OCI-LY1 (cell line): ENCODE results near the gene SORBS1.

Source experiments
- H2AFZ ChIP-seq: fragments of 200-600 bp; sonication (generic), shearing (Covaris generic); 2 replicates; pipeline ENCODE4 v1.6.0; 2014; ENCODE audit warnings: antibody characterized with exemption, mild to moderate bottlenecking, low read length
- H3F3A ChIP-seq: fragments of 200-600 bp; sonication (generic), shearing (Covaris generic); 2 replicates; pipeline ENCODE4 v1.6.0; 2014; ENCODE audit warnings: mild to moderate bottlenecking, antibody characterized with exemption, low read length, moderate library complexity; ENCODE audit not compliant: insufficient read depth
- H3K27ac ChIP-seq: fragments of 200-600 bp; sonication (generic); 2 replicates; pipeline ENCODE4 v1.5.1; 2014; ENCODE audit warnings: low read length, mixed run types, mild to moderate bottlenecking, low read depth; ENCODE audit not compliant: poor library complexity, severe bottlenecking
- H3K27me3 ChIP-seq: fragments of 200-600 bp; sonication (generic); 2 replicates; pipeline ENCODE4 v1.6.0; 2014; ENCODE audit warnings: antibody characterized with exemption, mild to moderate bottlenecking, low read length, moderate library complexity; ENCODE audit not compliant: insufficient read depth
- H3K36me3 ChIP-seq: fragments of 200-600 bp; sonication (generic); 2 replicates; pipeline ENCODE4 v1.6.1; 2014; ENCODE audit warnings: mild to moderate bottlenecking, antibody characterized with exemption, low read length, moderate library complexity, mixed read lengths; ENCODE audit not compliant: insufficient read depth
- H3K4me1 ChIP-seq: fragments of 200-600 bp; sonication (generic); 2 replicates; pipeline ENCODE4 v1.5.1; 2014; ENCODE audit warnings: mild to moderate bottlenecking, low read length, moderate library complexity; ENCODE audit not compliant: insufficient read depth, severe bottlenecking
- H3K4me2 ChIP-seq: fragments of 200-600 bp; sonication (generic), shearing (Covaris generic); 2 replicates; pipeline ENCODE4 v1.6.1; 2014; ENCODE audit warnings: low read length
- H3K4me3 ChIP-seq: fragments of 200-600 bp; sonication (generic); 2 replicates; pipeline ENCODE4 v1.5.1; 2014; ENCODE audit warnings: low read length, low read depth, mild to moderate bottlenecking, mixed read lengths; ENCODE audit not compliant: poor library complexity, severe bottlenecking
- H3K79me2 ChIP-seq: fragments of 200-600 bp; shearing (Covaris generic); 2 replicates; pipeline ENCODE4 v1.6.1; 2016; ENCODE audit warnings: mixed run types, low read length, mixed read lengths; ENCODE audit not compliant: insufficient read depth
- H3K9ac ChIP-seq: fragments of 200-600 bp; sonication (generic), shearing (Covaris generic); 2 replicates; pipeline ENCODE4 v1.6.1; 2014; ENCODE audit warnings: mild to moderate bottlenecking, low read length, mixed read lengths
- H3K9me2 ChIP-seq: fragments of 200-600 bp; sonication (generic), shearing (Covaris generic); 2 replicates; pipeline ENCODE4 v1.6.1; 2014; ENCODE audit warnings: low read depth, mild to moderate bottlenecking, low read length, mixed read lengths
- H3K9me3 ChIP-seq: fragments of 200-600 bp; shearing (Covaris generic); 2 replicates; pipeline ENCODE4 v1.6.1; 2014; ENCODE audit warnings: low read length, mixed read lengths
- H4K20me1 ChIP-seq: fragments of 200-600 bp; sonication (generic), shearing (Covaris generic); 2 replicates; pipeline ENCODE4 v1.6.0; 2016; ENCODE audit warnings: mild to moderate bottlenecking, low read length; ENCODE audit not compliant: insufficient read depth
- CTCF ChIP-seq: fragments of 200-600 bp; sonication (generic), shearing (Covaris generic); IDR thresholded peaks from 2 replicates; pipeline ENCODE4 v1.5.1; 2017; ENCODE audit warnings: mild to moderate bottlenecking, antibody characterized with exemption, low read length, moderate library complexity, mixed read lengths
- EZH2 ChIP-seq: fragments of 200-600 bp; sonication (generic), shearing (Covaris generic); IDR thresholded peaks from 2 replicates; pipeline ENCODE4 v1.8.0; 2017; ENCODE audit warnings: borderline replicate concordance, mixed run types, mild to moderate bottlenecking, antibody characterized with exemption, low read length, moderate library complexity, mixed read lengths

The SORBS1 gene

DNA sequence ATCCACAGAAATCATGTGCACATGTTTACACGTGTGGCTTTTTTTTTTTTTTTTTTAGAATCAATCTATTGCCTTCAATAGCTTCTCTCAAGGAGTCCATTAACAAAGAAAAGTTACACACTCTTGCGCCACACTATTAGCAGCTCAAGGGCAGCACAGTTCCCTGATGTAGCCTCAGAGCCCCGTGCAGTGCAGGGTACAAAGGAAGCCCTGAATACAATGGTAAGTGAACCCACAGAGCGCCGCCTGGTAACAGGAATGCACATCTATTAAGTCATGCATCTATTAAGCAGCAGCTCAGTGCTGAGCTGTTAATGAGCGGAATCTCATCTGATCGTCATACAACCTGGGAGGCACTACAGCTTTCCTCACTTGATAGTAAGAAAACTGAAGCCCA, 156.7 kb downstream of the SORBS1 start:
- no peaks in the 10 kb centered on the region for H3K79me2 ChIP-seq
- H3K9ac ChIP-seq: no peak overlapping the region
- no peak overlapping the region for H3K4me2 ChIP-seq
- H3K9me3 ChIP-seq: no peaks in the 10 kb centered on the region
- no peaks in the 10 kb centered on the region for H3K4me1 ChIP-seq
- no peak overlapping the region for H3K27ac ChIP-seq
- H3F3A ChIP-seq: no peaks in the 10 kb centered on the region
- TF ChIP-seq EZH2 (no peak), CTCF (no peak)
- no peaks in the 10 kb centered on the region for H3K36me3 ChIP-seq
- H3K9me2 ChIP-seq: no peaks in the 10 kb centered on the region
- no peak overlapping the region for H2AFZ ChIP-seq
- H3K4me3 ChIP-seq: no peak overlapping the region
- no peaks in the 10 kb centered on the region for H4K20me1 ChIP-seq
- H3K27me3 ChIP-seq: no peaks in the 10 kb centered on the region

- Histone ChIP-seq H3K4me2 (no peak overlapping the region), H3K27ac (no peak overlapping the region), H3F3A (no peaks in the 10 kb centered on the region), H3K36me3 (no peaks in the 10 kb centered on the region), H3K79me2 (no peaks in the 10 kb centered on the region), H3K9me3 (no peaks in the 10 kb centered on the region), H2AFZ (no peak overlapping the region), H3K4me3 (no peak overlapping the region), H3K9ac (no peak overlapping the region), H3K27me3 (no peaks in the 10 kb centered on the region), H3K4me1 (no peaks in the 10 kb centered on the region), H4K20me1 (no peaks in the 10 kb centered on the region), H3K9me2 (no peaks in the 10 kb centered on the region)
- TF ChIP-seq CTCF (no peak), EZH2 (no peak)
These were observed 157.3 kb downstream of the SORBS1 start for GRCh38 chr10:95403700-95404461.

GRCh38 chr10:95401704-95402469, 159.3 kb downstream of the SORBS1 start:
- H3F3A ChIP-seq: no peaks in the 10 kb centered on the region
- H3K36me3 ChIP-seq: no peaks in the 10 kb centered on the region
- H3K9ac ChIP-seq: no peak overlapping the region
- H4K20me1 ChIP-seq: no peaks in the 10 kb centered on the region
- no peak overlapping the region for H3K27ac ChIP-seq
- no peak overlapping the region for H3K4me2 ChIP-seq
- H3K9me2 ChIP-seq: no peaks in the 10 kb centered on the region
- no peaks in the 10 kb centered on the region for H3K4me1 ChIP-seq
- H3K4me3 ChIP-seq: no peak overlapping the region
- H2AFZ ChIP-seq: no peak overlapping the region
- no peaks in the 10 kb centered on the region for H3K27me3 ChIP-seq
- no peaks in the 10 kb centered on the region for H3K9me3 ChIP-seq
- no peaks in the 10 kb centered on the region for H3K79me2 ChIP-seq
- TF ChIP-seq CTCF: no peak
- no peak for TF ChIP-seq EZH2
